Mononuclear cell (primary cell): ENCODE results near the gene CLCN1. TPM values are rescaled to one million over a fixed set of nuclear protein-coding genes. Genes with fewer than 3 reads are reported as not detected.
"Not testable (repeated sequence)": the region's sequence is repeated elsewhere in the genome, so short reads cannot be mapped to it uniquely, and the experiment has no call there.

Source experiments
- H3K27me3 ChIP-seq: 2 replicates; pipeline ENCODE4 v1.6.0; 2011; ENCODE audit warnings: low read length, control low read depth; ENCODE audit not compliant: insufficient read depth
- H3K4me1 ChIP-seq: 2 replicates; pipeline ENCODE4 v1.5.1; 2011; ENCODE audit warnings: mild to moderate bottlenecking, low read length, control low read depth; ENCODE audit not compliant: insufficient read depth
- H3K4me3 ChIP-seq: 2 replicates; pipeline ENCODE4 v1.5.1; 2011; ENCODE audit warnings: mild to moderate bottlenecking, low read length, moderate library complexity
- H3K9me3 ChIP-seq: 2 replicates; pipeline ENCODE4 v1.5.1; 2011; ENCODE audit warnings: low read depth, mild to moderate bottlenecking, control low read depth, low read length
- total RNA-seq: library from RNA; depleted of rRNA; stranded (reverse); fragments of >200 nt; gene quantifications from one replicate; pipeline ENCODE4 v1.2.3, GENCODE V29; 2012

Gene CLCN1
- total RNA-seq, 1 donor = 0.21 TPM

- no peaks in the 10 kb centered on the region for H3K27me3 ChIP-seq
- peak overlapping the region; percentile 92 for H3K4me3 ChIP-seq
- no peaks in the 10 kb centered on the region for H3K9me3 ChIP-seq
- H3K4me1 ChIP-seq = peaks cover 42% of the 10 kb centered on the region
These were observed 28.5 kb upstream of the CLCN1 start for GRCh38 chr7:143287339-143287934.

GRCh38 chr7:143287935-143288826, 27.7 kb upstream of the CLCN1 start, which contains the start of gene CASP2:
TSS of gene CASP2 (plus strand) at chr7:143288351. CDS start at chr7:143288456, 105 bp downstream.
- Histone ChIP-seq H3K27me3 (no peaks in the 10 kb centered on the region), H3K4me3 (peak within 1 kb of the TSS; percentile 92), H3K9me3 (no peaks in the 10 kb centered on the region), H3K4me1 (peaks cover 45% of the 10 kb centered on the region)

GRCh38 chr7:143288836-143289235, 27.1 kb upstream of the CLCN1 start:
- no peaks in the 10 kb centered on the region for H3K9me3 ChIP-seq
- peaks cover 45% of the 10 kb centered on the region for H3K4me1 ChIP-seq
- H3K27me3 ChIP-seq = no peaks in the 10 kb centered on the region
- H3K4me3 ChIP-seq = peak overlapping the region; percentile 92

GRCh38 chr7:143289421-143289820, 26.5 kb upstream of the CLCN1 start:
- peaks cover 47% of the 10 kb centered on the region for H3K4me1 ChIP-seq
- no peaks in the 10 kb centered on the region for H3K27me3 ChIP-seq
- no peaks in the 10 kb centered on the region for H3K9me3 ChIP-seq
- H3K4me3 ChIP-seq = peak overlapping the region; percentile 92

GRCh38 chr7:143289888-143290287, 26.0 kb upstream of the CLCN1 start:
- not testable (repeated sequence) for H3K27me3 ChIP-seq, H3K9me3 ChIP-seq
- Histone ChIP-seq H3K4me1 (peaks cover 49% of the 10 kb centered on the region), H3K4me3 (peak overlapping the region; percentile 92)

GRCh38 chr7:143290293-143290692, 25.6 kb upstream of the CLCN1 start:
- no peaks in the 10 kb centered on the region for H3K27me3 ChIP-seq
- no peaks in the 10 kb centered on the region for H3K9me3 ChIP-seq
- H3K4me3 ChIP-seq = no peak overlapping the region
- H3K4me1 ChIP-seq = peaks cover 53% of the 10 kb centered on the region

- no peaks in the 10 kb centered on the region for H3K9me3 ChIP-seq
- no peaks in the 10 kb centered on the region for H3K27me3 ChIP-seq
- no peak overlapping the region for H3K4me3 ChIP-seq
- H3K4me1 ChIP-seq = peaks cover 59% of the 10 kb centered on the region
These were observed 23.0 kb upstream of the CLCN1 start for GRCh38 chr7:143292876-143293275.

- no peak overlapping the region for H3K4me3 ChIP-seq
- no peaks in the 10 kb centered on the region for H3K9me3 ChIP-seq
- no peaks in the 10 kb centered on the region for H3K27me3 ChIP-seq
- H3K4me1 ChIP-seq = peaks cover 49% of the 10 kb centered on the region
These were observed 20.0 kb upstream of the CLCN1 start for GRCh38 chr7:143295870-143296269.

- Histone ChIP-seq H3K4me1 (peaks cover 54% of the 10 kb centered on the region), H3K4me3 (no peak overlapping the region), H3K9me3 (no peaks in the 10 kb centered on the region), H3K27me3 (no peaks in the 10 kb centered on the region)
These were observed 19.2 kb upstream of the CLCN1 start for GRCh38 chr7:143296686-143297085.

- H3K27me3 ChIP-seq = no peaks in the 10 kb centered on the region
- no peak overlapping the region for H3K4me3 ChIP-seq
- H3K4me1 ChIP-seq = peaks cover 50% of the 10 kb centered on the region
- no peaks in the 10 kb centered on the region for H3K9me3 ChIP-seq
These were observed 16.6 kb upstream of the CLCN1 start for GRCh38 chr7:143299346-143299745.

GRCh38 chr7:143299840-143300239, 16.1 kb upstream of the CLCN1 start:
- Histone ChIP-seq H3K4me1 (peaks cover 48% of the 10 kb centered on the region), H3K4me3 (no peak overlapping the region), H3K9me3 (no peaks in the 10 kb centered on the region), H3K27me3 (no peaks in the 10 kb centered on the region)

- Histone ChIP-seq H3K9me3 (no peaks in the 10 kb centered on the region), H3K27me3 (no peaks in the 10 kb centered on the region), H3K4me3 (no peak overlapping the region), H3K4me1 (peaks cover 36% of the 10 kb centered on the region)
These were observed 14.7 kb upstream of the CLCN1 start for GRCh38 chr7:143300959-143301935.

GRCh38 chr7:143303733-143304132, 12.2 kb upstream of the CLCN1 start:
- H3K27me3 ChIP-seq = no peaks in the 10 kb centered on the region
- H3K9me3 ChIP-seq = no peaks in the 10 kb centered on the region
- no peak overlapping the region for H3K4me3 ChIP-seq
- peaks cover 28% of the 10 kb centered on the region for H3K4me1 ChIP-seq

- Histone ChIP-seq H3K4me3 (no peak overlapping the region), H3K4me1 (peaks cover 26% of the 10 kb centered on the region), H3K9me3 (no peaks in the 10 kb centered on the region), H3K27me3 (no peaks in the 10 kb centered on the region)
These were observed 11.0 kb upstream of the CLCN1 start for GRCh38 chr7:143304938-143305337.
